Lung (tissue), 12 donors: ENCODE data around the gene AUH. TPM values are rescaled to one million over a fixed set of nuclear protein-coding genes. Genes with fewer than 3 reads are reported as not detected.

Experiments used
- ATAC-seq: fragments of 200-7000 bp; cut with Tn5 transposase; one replicate; pipeline ENCODE4 v1.9.1; 2020; ENCODE audit warnings: moderate number of reproducible peaks; ENCODE audit not compliant: insufficient read depth, low FRiP score
- DNase-seq, 3 donors: peaks; one replicate each; pipeline ENCODE4 v3.0.0-alpha.2; 2013 to 2017
- H3K27ac ChIP-seq, 2 donors: one replicate each; pipeline ENCODE4 v1.5.1; 2013; ENCODE audit warnings: mild to moderate bottlenecking in 2 of 2, moderate library complexity in 2 of 2, control low read depth in 1 of 2, inconsistent platforms in 1 of 2, low read depth in 1 of 2, low read length in 1 of 2
- H3K27me3 ChIP-seq, 3 donors: one replicate each; pipeline ENCODE4 v1.5.1; 2013; ENCODE audit warnings: low read length in 2 of 3; ENCODE audit not compliant: control insufficient read depth in 3 of 3, insufficient read depth in 3 of 3
- H3K36me3 ChIP-seq, 4 donors: one replicate each; pipeline ENCODE4 v1.5.1; 2013; ENCODE audit warnings: low read length in 4 of 4, mild to moderate bottlenecking in 1 of 4, moderate library complexity in 1 of 4; ENCODE audit not compliant: control insufficient read depth in 4 of 4, insufficient read depth in 4 of 4
- H3K4me1 ChIP-seq, 5 donors: one replicate each; pipeline ENCODE4 v1.5.1; 2013; ENCODE audit warnings: low read length in 5 of 5, mild to moderate bottlenecking in 2 of 5, moderate library complexity in 1 of 5; ENCODE audit not compliant: control insufficient read depth in 5 of 5, insufficient read depth in 5 of 5
- H3K4me3 ChIP-seq: one replicate; pipeline ENCODE4 v1.5.1; 2013; ENCODE audit warnings: mild to moderate bottlenecking, control low read depth, moderate library complexity
- H3K9ac ChIP-seq, 2 donors: one replicate each; pipeline ENCODE4 v1.5.1; 2013; ENCODE audit warnings: low read length in 2 of 2, control low read depth in 1 of 2; ENCODE audit not compliant: insufficient read depth in 1 of 2
- H3K9me3 ChIP-seq, 4 donors: one replicate each; pipeline ENCODE4 v1.5.1; 2013; ENCODE audit warnings: low read length in 3 of 4, mild to moderate bottlenecking in 1 of 4, moderate library complexity in 1 of 4; ENCODE audit not compliant: control insufficient read depth in 4 of 4, insufficient read depth in 3 of 4
- WGBS, 2 donors: extraction: QIAGEN DNeasy Blood & Tissue Kit; methylation state at CpG; one replicate each; pipeline ENCODE4 v1.1.7; 2013; 5-methylcytosine and 5-hydroxymethylcytosine counted together
- polyA plus RNA-seq, 2 donors: library from polyadenylated mRNA; stranded (reverse); fragments of 200-250 nt; gene quantifications; one replicate each; pipeline ENCODE4 v1.2.1, GENCODE V29; 2013
- total RNA-seq, 2 donors: library from RNA; depleted of rRNA in 1 of 2; stranded (reverse); fragments of >200 nt in 1 of 2; gene quantifications; one replicate each; pipeline ENCODE4 v1.2.1, GENCODE V29; 2014 to 2021
- TF ChIP-seq, protein P1 (sequence below): IDR thresholded peaks from 2 replicates; pipeline ENCODE4 v1.5.1; 2012; ENCODE audit warnings: mild to moderate bottlenecking; ENCODE audit errors: control extremely low read depth, extremely low read depth
- donor health status: control.
- donor health status: control.
- donor health status: Bipolar disorder and iron deficiency.
- donor health status: healthy.
- donor health status: DM: yes; HTN: yes; CAD: no.

AUH gene
- total and polyA plus RNA-seq, 4 donors, result 10.5 to 76.8 (median 16.2) TPM

- H3K36me3 ChIP-seq, result peaks cover 0 to 5% (median 0%) of the 10 kb centered on the region in 4 donors
- TF ChIP-seq, protein P1, sequence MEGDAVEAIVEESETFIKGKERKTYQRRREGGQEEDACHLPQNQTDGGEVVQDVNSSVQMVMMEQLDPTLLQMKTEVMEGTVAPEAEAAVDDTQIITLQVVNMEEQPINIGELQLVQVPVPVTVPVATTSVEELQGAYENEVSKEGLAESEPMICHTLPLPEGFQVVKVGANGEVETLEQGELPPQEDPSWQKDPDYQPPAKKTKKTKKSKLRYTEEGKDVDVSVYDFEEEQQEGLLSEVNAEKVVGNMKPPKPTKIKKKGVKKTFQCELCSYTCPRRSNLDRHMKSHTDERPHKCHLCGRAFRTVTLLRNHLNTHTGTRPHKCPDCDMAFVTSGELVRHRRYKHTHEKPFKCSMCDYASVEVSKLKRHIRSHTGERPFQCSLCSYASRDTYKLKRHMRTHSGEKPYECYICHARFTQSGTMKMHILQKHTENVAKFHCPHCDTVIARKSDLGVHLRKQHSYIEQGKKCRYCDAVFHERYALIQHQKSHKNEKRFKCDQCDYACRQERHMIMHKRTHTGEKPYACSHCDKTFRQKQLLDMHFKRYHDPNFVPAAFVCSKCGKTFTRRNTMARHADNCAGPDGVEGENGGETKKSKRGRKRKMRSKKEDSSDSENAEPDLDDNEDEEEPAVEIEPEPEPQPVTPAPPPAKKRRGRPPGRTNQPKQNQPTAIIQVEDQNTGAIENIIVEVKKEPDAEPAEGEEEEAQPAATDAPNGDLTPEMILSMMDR, result no peak
- ATAC-seq (no peak), DNase-seq (peak in 2 of 3 donors; percentile 52 to 64)
- 68 to 87% methylated on average over 3 of the region's 3 CpGs for WGBS, 2 donors
- no peaks in the 10 kb centered on the region for H3K27me3 ChIP-seq
- no peak overlapping the region for H3K27ac ChIP-seq
- no peak overlapping the region for H3K4me3 ChIP-seq
- no peak overlapping the region for H3K9ac ChIP-seq
- no peaks in the 10 kb centered on the region for H3K9me3 ChIP-seq
- peaks cover 0 to 23% (median 0%) of the 10 kb centered on the region in 5 donors for H3K4me1 ChIP-seq
Observed at GRCh38 chr9:91255327-91255726, 106.4 kb downstream of the AUH start.

DNA sequence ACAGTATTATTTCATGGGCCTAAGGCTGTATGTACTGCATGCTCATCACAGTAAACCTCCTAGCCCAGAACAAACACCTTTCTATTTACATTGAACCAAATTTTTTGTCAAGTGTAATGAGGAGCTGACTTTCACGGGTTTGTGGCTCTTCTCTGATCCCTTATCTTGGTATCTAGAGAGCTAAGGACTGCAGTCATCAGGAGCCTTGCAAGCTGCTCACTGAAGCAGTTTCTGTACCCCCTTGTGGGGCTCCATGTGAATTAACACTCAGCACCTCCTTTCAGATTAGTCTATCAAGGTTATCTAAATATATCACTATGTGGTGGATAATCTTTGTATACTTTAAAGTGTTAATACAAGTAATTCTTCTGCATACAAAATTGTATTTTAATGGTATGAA, 108.2 kb downstream of the AUH start:
- TF ChIP-seq, protein P1, result no peak
- Histone ChIP-seq H3K4me3 (no peak overlapping the region), H3K9ac (no peak overlapping the region), H3K9me3 (no peaks in the 10 kb centered on the region), H3K36me3 (peaks cover 0 to 5% (median 0%) of the 10 kb centered on the region in 4 donors), H3K4me1 (peaks cover 0 to 23% (median 4%) of the 10 kb centered on the region in 5 donors), H3K27ac (no peak overlapping the region), H3K27me3 (no peaks in the 10 kb centered on the region)
- ATAC-seq (no peak), DNase-seq (no peak)
- WGBS, 2 donors, result 16 to 27% methylated on average over 1 of the region's 1 CpG

DNA sequence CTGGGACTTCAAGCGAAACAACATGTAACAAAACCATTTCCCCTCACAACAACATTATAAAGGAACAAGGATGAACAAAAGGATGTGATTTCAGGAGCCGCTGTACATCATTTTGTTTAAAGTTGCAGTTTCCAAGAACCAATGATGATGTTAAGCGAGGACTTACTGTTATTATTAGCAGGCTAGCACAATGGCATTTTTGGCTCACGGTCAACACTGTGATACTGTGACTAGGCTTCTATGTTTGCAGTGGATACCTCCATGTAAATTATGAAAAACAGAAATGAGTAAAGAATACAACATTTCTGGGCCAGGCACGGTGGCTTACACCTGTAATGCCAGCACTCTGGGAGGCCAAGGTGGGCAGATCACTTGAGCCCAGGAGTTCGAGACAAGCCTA, 113.0 kb downstream of the AUH start:
- DNase-seq, result peak in 2 of 3 donors; percentile 41 to 53
- WGBS, 2 donors, result 86 to 94% methylated on average over 6 of the region's 6 CpGs
- H3K27ac ChIP-seq, result no peak overlapping the region
- no peaks in the 10 kb centered on the region for H3K27me3 ChIP-seq
- H3K4me3 ChIP-seq, result no peak overlapping the region
- H3K4me1 ChIP-seq, result peaks cover 0 to 10% (median 6%) of the 10 kb centered on the region in 5 donors
- ATAC-seq, result no peak
- TF ChIP-seq, protein P1, result no peak
- H3K9me3 ChIP-seq, result no peaks in the 10 kb centered on the region
- H3K36me3 ChIP-seq, result peaks cover 0 to 5% (median 0%) of the 10 kb centered on the region in 4 donors
- no peak overlapping the region for H3K9ac ChIP-seq

GRCh38 chr9:91247278-91247677, 114.4 kb downstream of the AUH start:
- 87 to 96% methylated on average over 2 of the region's 2 CpGs for WGBS, 2 donors
- Histone ChIP-seq H3K9me3 (no peaks in the 10 kb centered on the region), H3K4me3 (no peak overlapping the region), H3K36me3 (peaks cover 0 to 5% (median 3%) of the 10 kb centered on the region in 4 donors), H3K27me3 (no peaks in the 10 kb centered on the region), H3K9ac (no peak overlapping the region), H3K4me1 (peaks cover 0 to 10% (median 6%) of the 10 kb centered on the region in 5 donors), H3K27ac (no peak overlapping the region)
- TF ChIP-seq, protein P1, result no peak
- DNase-seq, result no peak
- no peak for ATAC-seq
